AG09319 (cell line): ENCODE data around the gene FAM83G.
A peak's percentile ranks its signal among the peaks of the same experiment; 100 is the strongest.

Source experiments
- DNase-seq: peaks from one replicate; pipeline ENCODE4 v3.0.0-alpha.2; 2010; ENCODE audit warnings: low read depth; ENCODE audit errors: extremely low read depth
- CTCF ChIP-seq: IDR thresholded peaks from 2 replicates; pipeline ENCODE4 v1.5.1; 2011; ENCODE audit warnings: low read depth, mild to moderate bottlenecking, inconsistent platforms, low read length, moderate library complexity

FAM83G gene

GRCh38 chr17:18967916-18968315, 36.6 kb downstream of the FAM83G start:
- no peak for DNase-seq
- TF ChIP-seq CTCF, result no peak

- TF ChIP-seq CTCF, result no peak
- peak; percentile 7 for DNase-seq
Measured at GRCh38 chr17:18966831-18967624, 37.5 kb downstream of the FAM83G start.

GRCh38 chr17:18965530-18966236, 38.9 kb downstream of the FAM83G start:
- TF ChIP-seq CTCF, result no peak
- no peak for DNase-seq

- no peak for DNase-seq
- no peak for TF ChIP-seq CTCF
Measured at GRCh38 chr17:18964550-18964949, 40.0 kb downstream of the FAM83G start.

- no peak for DNase-seq
- no peak for TF ChIP-seq CTCF
Measured at GRCh38 chr17:18964018-18964351, 40.6 kb downstream of the FAM83G start.

- no peak for DNase-seq
- TF ChIP-seq CTCF, result no peak
Measured at GRCh38 chr17:18963126-18964017, 41.2 kb downstream of the FAM83G start.

GRCh38 chr17:18962494-18962815, 42.1 kb downstream of the FAM83G start:
- TF ChIP-seq CTCF, result no peak

More at GRCh38 chr17:18962494-18962815, 42.1 kb downstream of the FAM83G start:
- DNase-seq, result no peak
